T-helper 1 cell (primary cell): ENCODE results near the gene ST8SIA1.
"Not testable (repeated sequence)": the region's sequence is repeated elsewhere in the genome, so short reads cannot be mapped to it uniquely, and the experiment has no call there.

Experiments used
- DNase-seq, 5 donors: peaks; one replicate each; pipeline ENCODE4 v3.0.0-alpha.2; 2012 to 2020
- total RNA-seq, 4 donors: gene quantifications; one replicate each; lab custom pipeline; 2026; lab: John Stamatoyannopoulos, UW

ST8SIA1 gene, protein sequence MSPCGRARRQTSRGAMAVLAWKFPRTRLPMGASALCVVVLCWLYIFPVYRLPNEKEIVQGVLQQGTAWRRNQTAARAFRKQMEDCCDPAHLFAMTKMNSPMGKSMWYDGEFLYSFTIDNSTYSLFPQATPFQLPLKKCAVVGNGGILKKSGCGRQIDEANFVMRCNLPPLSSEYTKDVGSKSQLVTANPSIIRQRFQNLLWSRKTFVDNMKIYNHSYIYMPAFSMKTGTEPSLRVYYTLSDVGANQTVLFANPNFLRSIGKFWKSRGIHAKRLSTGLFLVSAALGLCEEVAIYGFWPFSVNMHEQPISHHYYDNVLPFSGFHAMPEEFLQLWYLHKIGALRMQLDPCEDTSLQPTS
- 18.3 to 47.5 (median 28.2) reads per million in 4 donors for total RNA-seq

DNA sequence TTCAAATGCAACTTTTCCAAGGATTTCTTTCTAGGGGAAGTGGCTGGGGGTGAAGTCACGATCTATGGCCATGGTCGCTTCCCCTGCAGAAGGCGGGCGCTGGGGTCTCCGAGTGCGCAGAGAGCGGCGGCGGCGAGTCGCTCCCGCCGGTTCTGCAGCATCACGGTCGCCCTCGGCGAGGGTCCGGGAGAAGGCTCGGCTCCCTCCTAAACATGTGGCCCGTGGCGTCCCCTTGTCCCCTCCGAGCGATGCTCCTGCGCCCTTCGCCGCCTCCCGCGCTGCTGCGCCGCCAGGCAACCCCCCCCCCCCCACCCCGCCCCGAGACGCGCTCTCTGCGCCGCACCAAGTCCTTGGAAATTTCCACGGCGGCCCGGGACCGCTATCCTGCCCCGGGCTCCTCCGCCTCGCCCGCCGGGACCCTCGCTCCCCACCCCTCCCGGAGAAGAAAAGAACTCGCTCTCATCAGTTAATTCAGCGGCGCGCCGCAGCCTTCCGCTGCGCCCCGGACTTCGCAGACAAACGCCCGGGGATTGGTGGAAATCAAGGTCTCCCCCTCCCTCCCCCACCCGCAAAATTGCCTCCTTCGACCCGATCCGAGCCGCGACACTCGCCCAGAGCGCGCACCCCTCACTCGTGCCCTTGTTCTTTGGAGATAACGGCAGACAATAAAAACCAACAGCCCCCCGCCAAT, at the start of gene ST8SIA1:
Gene ST8SIA1, minus strand, starts transcription at position 298 of the 691 bp plus-strand sequence. CDS start 475 bp downstream, outside the sequence.
- peak; percentile 48 to 76 (median 65) for DNase-seq

DNA sequence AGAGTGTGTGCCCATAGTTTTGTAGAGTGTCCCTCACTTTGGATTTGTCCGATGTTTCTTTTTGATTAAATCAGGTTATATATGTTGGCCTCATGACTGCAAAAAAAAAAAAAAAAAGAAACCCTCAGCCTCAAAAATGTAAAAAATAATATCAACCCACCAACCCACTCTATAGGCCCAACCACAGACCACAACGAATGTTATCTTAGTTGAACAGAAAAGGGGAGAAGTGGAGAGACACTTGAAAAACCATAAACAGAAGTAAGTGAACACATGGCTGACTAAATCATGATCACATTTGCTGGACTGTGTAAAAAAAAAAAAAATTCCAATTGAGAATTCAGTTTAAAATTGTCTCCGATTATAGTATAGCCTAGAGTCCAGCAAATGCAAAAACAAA, 45.5 kb upstream of the ST8SIA1 start:
- no peak for DNase-seq

DNA sequence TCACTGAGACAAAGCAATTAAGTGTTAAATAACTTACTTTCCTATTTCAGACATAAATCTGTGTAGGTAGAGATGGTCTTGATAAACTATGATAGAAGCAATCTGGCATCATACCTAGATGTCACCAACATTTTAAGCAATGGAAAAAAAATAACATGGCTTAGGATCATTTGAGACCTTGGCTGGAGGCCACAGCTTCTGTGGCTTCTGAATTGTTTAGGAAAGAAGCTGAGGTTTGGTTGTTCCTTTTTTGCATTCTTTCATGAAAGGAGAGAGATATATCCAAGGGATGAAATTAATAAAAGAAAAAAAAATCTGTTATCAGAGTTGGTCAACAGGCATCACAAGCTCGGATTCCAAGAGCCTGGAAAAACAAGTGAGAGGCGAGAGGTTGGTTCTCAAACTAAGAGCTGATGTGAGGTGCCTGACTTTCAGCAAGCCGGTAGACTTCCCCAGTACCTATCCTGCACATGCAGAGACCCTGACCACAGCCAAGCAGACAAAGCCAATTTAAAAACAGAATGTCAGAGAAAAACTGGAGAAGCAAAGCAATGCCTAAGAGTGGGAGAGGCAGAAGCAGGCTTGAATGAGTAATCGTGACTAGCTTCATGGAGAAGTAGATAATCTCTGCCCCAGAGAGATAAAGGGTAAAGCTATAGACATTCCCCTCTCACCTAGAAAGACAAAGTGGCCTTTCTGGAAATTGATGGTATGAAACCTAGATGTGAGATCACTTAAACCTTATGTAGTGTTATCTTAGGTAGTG, 43.4 kb upstream of the ST8SIA1 start:
- no peak for DNase-seq

DNA sequence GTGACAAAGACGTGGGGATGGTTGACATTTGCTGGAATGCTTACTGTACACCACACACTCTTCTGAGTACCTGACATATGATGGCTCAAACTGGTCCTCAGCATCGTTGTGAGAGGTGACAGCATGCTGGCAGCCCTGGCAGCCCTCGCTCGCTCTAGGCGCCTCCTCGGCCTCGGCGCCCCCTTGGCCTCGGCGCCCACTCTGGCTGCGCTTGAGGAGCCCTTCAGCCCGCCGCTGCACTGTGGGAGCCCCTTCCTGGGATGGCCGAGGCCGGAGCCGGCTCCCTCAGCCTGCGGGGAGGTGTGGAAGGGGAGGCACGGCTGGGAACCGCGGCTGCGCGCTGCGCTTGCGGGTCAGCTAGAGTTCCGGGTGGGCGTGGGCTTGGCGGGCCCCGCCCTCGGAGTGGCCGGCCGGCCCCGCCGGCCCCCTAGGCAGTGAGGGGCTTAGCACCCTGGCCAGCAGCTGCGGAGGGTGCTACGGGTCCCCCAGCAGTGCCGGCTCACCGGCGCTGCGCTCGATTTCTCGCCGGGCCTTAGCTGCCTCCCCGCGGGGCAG, 42.2 kb upstream of the ST8SIA1 start:
- not testable (repeated sequence) for DNase-seq

DNA sequence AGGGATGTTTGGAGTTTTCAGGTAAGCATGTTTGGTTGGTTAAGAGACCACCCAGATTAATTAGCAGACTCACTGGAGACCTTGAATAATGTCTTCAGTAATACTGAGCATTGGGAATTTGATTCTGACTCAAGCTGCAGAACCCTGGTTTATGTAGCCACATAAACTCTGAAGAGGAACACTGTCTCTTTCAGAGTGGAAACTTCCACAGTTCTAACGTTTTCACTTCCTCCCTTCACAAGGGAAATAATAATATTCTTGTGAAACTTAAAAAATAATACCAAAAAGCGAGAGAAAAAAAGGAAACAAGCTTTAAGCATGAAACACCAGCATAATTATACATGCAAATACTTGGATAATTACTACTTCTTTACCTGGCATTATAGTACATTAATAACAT, 40.0 kb upstream of the ST8SIA1 start:
- DNase-seq = no peak

DNA sequence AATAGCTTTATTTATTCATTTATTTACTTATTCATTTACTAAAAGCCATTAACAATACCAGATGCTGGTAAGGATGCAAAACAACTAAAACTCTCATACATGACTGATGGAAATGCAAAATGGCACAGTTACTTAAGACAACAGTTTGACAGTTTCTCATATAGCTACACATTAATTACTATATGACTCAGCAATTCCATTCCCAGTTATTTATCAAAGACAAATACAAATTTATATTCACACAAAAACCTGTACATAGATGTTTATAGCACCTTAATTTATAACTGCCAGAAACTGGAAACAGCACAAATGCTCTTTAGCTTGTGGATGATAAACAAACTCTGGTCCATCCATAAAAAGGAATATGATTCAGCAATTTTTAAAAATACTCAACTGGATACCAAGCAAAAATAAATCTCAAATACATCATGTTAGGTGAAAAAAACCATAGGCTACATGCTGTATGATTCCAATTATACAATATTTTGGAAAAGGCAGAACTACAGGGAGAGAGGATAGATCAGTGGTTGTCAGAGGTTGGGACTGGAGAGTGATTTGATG, 37.9 kb upstream of the ST8SIA1 start:
- no peak for DNase-seq

DNA sequence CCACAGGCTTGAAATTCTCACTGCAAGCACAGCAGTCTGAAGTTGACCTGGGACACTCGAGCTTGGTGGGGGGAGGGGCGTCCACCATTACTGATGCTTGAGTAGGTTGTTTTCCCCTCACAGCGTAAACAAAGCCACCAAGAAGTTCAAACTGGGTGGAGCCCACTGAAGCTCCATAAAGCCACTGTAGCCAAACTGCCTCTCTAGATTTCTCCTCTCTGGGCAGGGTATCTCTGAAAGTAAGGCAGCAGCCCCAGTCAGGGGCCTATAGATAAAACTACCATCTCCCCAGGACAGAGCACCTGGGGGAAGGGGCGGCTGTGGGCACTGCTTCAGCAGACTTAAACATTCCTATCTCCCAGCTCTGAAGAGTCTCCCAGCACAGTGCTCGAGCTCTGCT, 31.7 kb upstream of the ST8SIA1 start:
- DNase-seq = no peak

DNA sequence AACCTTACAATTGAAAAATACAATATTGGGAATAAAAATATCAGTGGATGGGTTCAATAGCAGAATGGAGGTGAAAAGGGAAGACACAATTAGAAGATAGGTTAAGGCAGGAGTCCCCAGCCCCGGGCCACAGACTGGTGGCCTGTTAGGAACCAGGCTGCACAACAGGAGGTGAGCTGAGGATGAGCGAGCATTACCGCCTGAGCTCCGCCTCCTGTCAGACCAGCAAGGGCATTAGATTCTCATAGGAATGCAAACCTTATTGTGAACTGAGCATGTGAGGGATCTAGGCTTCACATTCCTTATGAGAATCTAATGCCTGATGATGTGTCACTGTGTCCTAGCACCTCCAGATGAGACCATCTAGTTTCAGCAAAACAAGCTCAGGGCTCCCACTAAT, 27.3 kb upstream of the ST8SIA1 start:
- no peak for DNase-seq

DNA sequence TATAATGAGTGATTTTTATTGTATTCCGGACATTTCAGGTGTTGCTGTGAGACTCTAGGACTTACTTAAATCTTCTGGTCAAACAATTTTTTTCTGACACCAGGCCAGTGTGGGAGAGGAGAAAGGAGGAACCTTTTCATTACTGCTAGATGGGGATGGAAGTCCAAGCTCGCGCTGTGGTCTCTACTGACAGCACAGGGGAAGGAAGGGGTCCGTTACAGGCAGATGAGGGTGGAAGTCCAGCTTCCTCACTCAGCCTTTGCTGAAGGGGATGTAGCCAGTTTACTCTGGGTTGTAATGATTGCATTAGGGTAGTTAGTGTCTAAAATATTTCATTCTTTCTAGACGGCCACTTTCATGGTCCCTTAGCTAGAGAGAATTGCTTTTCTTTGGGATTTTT, 26.3 kb upstream of the ST8SIA1 start:
- DNase-seq = no peak

DNA sequence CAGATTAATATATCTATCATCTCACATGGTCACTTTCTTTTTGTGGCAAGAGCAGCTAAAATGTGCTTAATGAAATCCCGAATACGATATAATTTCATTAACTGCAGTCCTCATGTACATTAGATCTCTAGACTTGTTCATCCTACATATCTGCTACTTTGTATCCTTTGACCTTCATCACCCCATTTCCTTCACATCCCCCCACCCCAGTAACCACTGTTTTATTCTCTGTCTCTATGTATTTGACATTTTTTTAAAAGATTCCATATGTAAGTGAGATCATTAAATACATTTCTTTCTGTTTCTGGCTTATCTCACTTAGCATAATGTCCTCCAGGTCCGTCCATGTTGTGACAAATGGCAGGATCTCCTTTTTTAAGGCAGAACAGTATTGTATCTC, 23.0 kb upstream of the ST8SIA1 start:
- DNase-seq = no peak

DNA sequence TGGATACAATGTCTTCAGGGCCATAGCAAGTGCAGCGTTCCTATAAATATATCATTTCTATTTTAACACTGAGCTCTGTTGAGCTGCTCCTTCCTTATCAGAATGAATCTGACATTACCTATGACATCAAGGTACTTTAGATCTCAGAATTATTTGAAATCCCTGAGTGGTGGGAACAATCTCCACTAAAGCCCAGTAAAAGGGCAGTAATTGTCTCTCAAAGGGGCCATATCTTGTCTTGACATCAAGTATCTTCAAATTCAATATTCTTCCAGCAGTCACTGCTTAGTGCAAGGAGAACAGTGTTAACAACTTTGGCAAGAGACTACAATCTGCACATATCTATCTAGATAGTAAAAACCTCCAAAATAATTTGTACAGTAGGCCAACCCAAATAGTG, 21.7 kb upstream of the ST8SIA1 start:
- no peak for DNase-seq

DNA sequence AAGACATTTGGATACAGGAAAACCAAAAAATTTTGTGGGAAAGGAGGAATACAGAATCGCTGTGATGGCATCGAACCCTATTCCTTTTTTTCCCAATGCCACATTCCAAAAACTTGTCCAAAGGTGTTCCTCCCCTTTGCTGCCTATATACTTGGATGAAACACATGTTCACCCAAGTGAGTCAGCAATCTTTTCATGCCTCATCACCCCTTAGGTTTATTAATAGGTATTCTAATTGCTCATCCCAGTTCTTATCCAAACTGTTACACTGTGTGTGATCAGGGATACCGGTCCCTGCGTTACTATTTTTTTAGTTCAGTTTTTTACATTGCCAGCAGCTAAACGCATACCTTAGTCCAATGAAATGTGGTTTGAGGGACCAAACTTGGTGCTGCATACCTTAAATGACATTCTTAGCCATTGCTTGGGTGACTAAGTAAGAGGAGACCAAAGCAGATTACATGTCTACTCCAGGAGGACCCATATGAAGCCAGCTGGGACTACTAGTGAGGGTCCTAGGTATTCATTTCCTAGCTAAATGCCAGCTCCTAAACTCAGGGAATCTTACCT, 20.6 kb upstream of the ST8SIA1 start:
- no peak for DNase-seq

DNA sequence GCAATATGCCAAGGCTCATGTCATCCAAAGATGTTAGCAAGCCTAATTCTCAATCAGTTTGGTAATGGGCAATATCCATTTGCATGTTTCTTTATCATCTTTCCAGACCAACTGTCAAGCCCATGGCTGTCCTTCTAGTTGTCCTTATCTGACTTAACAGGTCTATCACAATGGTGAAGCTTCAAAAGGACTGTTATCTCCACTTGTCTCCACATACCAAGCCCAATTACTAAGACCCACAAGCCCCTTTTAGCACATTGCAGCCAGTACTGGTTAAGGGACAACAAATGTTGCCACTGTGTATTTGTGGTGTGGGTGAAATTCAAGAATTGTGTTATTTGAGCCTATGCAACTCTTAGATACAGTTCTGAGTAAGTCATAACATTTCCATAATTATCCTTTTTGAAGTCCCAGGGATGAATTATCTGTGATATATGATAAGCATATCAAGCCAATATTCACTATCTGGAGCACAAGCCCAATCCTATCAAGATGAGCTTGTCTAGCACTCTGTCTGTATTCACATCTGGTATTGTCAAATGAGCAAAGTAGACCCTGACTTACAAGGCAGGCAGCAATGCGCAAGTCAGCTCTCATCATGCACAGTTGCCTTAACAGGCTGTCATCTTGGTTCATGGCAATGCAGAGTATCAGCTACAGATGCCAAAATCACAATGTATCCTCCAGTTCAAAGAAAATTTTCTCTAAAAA, 19.3 kb upstream of the ST8SIA1 start:
- no peak for DNase-seq

DNA sequence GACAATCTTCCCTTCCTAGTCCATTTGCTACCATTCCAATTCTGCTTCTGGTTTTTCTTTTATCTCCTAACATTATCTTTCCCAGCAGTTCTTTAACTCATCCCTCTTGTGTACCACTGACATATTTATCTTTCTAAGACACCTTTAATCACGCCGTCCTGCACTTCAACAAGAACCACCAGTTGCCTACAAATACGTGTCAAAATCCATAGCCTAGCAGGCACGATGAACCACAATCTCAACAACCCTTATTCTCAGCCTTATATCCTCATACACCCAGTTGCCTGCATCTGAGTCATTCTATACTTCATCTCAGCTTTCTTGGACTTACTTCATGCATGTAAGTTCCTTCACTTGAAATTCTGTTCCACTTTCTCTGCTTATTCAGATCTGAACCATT, 16.4 kb upstream of the ST8SIA1 start:
- DNase-seq = no peak

DNA sequence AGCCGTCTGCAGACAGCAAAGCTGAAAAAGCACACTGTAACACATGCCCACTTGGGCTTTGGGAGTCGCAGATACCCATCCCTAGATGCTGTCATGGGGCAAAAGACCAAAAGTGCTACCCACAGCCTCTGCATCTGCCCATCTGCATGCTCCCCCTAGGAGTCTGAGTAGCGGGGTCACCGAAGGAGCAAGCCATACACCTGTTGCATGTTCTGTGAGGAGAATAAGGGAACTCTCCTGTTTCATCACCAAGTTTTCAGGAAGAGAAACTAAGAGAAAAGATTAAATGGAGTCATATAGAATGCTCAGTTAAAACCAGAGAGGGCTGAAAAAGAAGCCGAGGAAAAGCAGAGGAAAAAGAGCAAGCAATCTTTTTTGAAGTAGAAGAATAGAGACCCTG, 13.7 kb upstream of the ST8SIA1 start:
- DNase-seq = no peak

DNA sequence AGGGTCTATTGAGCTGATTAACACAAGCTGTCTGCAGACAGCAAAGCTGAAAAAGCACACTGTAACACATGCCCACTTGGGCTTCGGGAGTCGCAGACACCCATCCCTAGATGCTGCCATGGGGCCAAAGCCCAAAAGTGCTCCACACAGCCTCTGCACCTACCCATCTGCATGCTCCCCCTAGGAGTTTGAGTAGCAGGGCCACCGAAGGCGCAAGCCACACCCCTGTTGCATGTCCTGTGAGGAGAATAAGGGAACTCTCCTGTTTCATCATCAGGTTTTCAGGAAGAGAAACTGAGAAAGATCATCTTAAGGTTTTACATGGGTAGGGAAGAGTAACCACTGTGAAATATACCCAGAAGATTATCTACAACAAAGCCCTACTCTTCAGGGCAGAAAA, 5.6 kb upstream of the ST8SIA1 start:
- DNase-seq = no peak

DNA sequence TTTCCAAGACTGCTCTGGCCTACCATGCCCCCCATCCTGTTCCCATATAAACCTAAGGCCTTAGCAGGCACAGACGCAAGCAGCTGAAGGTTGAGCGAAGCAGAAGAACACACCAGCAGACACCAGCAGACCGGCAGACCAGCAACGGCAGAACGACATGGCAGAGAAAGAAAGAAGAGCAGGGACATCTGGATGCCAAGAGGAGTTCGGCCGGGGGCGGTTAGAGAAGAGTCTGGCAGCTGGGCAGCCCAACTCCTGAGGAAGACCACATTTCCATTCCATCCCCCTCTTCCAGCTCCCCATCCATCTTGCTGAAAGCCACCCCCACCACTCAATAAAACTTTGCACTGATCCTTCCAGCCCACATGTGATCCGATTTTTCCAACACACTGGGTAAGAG, 5.2 kb upstream of the ST8SIA1 start:
- DNase-seq = no peak

DNA sequence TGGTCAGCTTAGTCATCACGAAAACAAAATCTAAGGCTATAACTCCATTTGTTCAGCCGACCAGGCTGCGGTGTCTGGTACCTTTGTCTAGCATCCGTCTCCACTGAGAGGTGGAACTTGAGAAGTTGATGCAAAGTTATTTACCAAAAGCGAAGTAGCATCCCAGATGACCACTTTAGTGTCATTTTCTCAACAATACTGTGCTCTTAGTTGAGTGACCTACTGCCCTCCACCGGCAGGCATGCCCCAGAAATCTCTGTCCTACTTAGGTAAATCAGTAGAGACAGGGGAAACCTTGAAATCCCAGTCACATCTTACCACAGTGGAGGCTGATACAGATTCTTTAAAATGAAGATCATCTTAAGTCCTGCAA, 1.3 kb upstream of the ST8SIA1 start:
- peak in 1 of 5 donors; percentile 5 for DNase-seq

DNA sequence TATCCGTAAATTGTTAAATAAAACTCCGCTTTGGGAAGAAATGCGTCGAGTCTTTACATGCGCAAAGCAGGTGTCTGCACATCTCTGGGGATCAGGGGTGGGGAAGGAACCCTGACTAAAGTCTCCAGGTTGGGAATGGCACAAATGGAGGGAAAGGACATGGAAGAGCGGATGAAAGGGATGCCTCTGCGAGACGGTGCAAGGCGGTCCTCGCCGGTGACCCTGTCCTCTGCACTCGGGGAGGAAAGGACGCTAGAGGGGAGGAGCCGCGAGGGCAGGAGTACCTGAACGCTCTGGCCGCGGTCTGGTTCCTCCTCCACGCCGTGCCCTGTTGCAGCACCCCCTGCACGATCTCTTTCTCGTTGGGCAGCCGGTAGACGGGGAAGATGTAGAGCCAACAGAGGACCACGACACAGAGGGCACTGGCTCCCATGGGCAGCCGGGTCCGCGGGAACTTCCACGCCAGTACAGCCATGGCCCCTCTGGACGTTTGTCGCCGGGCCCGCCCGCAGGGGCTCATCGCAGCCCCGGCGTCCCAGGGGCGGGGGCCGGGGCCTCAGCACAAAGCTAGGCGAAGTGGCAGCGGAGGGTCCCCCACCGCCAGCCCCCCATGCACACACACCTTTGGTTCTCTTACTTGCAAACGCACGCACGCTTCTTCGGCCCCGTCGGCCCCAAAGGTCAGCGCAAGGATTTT, 646 bp downstream of the ST8SIA1 start:
- DNase-seq = peak in 3 of 5 donors; percentile 14 to 18 (median 17)

DNA sequence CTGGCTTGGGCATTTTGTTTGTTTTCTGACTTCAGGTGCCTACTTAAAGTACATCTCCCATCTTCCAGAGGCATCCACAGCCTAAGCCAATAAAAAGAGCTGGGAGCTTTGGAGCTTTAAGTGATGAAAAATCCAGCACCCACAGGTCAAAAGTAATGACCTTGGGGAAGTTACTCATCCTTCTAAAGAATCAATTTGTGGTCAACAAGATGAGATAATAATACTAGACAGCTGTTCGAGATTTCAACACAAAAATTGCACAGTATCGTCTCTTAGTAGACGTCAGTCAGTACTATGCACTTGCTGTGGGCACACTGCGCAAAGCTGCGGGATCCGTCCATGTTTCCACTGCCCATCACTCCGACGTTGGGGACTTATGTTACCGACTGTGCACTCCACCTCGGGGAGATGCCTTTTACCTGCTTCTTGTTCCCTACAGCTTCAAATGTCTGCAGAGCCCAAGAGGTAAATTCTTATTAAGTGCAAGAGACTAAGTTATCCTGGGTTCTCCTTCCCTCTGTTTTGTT, 1.3 kb downstream of the ST8SIA1 start:
- DNase-seq = peak in 1 of 5 donors; percentile 3

DNA sequence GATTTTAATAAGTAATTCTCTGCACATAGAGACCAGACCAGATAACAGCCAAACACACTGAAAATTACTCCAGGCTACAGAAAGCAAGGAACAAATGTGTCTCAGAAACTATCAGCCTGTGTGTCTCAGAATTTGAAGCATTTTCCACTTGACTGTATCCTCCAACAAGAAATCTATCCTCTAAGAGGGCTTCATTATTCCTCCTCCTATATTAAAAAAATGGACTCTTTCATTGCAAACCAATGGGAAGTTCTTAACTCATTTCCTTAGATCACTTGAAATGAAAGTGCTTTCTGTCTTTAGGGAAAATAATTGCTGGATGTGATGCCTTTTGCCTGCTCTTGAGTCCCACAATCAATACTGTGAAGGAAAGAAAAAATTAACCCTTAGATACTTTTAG, 2.3 kb downstream of the ST8SIA1 start:
- no peak for DNase-seq
